Adrenal gland (tissue), 12 donors: Measurements from ENCODE around the gene POU2F3. TPM values are rescaled to one million over a fixed set of nuclear protein-coding genes. Genes with fewer than 3 reads are reported as not detected.

Experiments
- DNase-seq, 7 donors: peaks; one replicate each; pipeline ENCODE4 v3.0.0-alpha.2; 2019 to 2020
- H3K27ac ChIP-seq, 5 donors: fragments of 200-600 bp; sonication (generic) in 4 of 5; 1 replicate in 3 of 5; 2 replicates in 2 of 5; pipeline versions ENCODE4 v1.5.1 to v1.8.0; 2016 to 2020; ENCODE audit warnings: mild to moderate bottlenecking in 1 of 5
- H3K27me3 ChIP-seq: fragments of 200-600 bp; 2 replicates; pipeline ENCODE4 v1.8.0; 2021
- H3K36me3 ChIP-seq, 2 donors: fragments of 200-600 bp; replicated peaks in 1 of 2; 1 replicate in 1 of 2; 2 replicates in 1 of 2; pipeline versions ENCODE4 v1.5.1 to v1.8.0; 2018 to 2022
- H3K4me1 ChIP-seq, 2 donors: fragments of 200-600 bp; replicated peaks in 1 of 2; 1 replicate in 1 of 2; 2 replicates in 1 of 2; pipeline versions ENCODE4 v1.5.1 to v1.8.0; 2018 to 2021
- H3K4me3 ChIP-seq, 4 donors: fragments of 200-600 bp; sonication (generic) in 3 of 4; one replicate each; pipeline ENCODE4 v1.5.1; 2016 to 2018
- H3K9me3 ChIP-seq, 3 donors: fragments of 200-600 bp; sonication (generic) in 1 of 3; replicated peaks in 1 of 3; 1 replicate in 2 of 3; 2 replicates in 1 of 3; pipeline versions ENCODE4 v1.5.1 to v1.8.0; 2016 to 2021
- CTCF ChIP-seq, 6 experiments: fragments of 450-650 bp in 4 of 6; fragments of 200-600 bp in 2 of 6; sonication (generic) in 1 of 6; IDR thresholded peaks; 1 replicate in 5 of 6; 2 replicates in 1 of 6; pipeline versions ENCODE4 v1.5.1 to v1.8.0; 2016 to 2021; ENCODE audit warnings: antibody characterized with exemption in 6 of 6, mild to moderate bottlenecking in 2 of 6, moderate library complexity in 1 of 6
- POLR2A ChIP-seq, 2 donors: fragments of 450-650 bp; IDR thresholded peaks; one replicate each; pipeline ENCODE4 v1.6.1; 2017; ENCODE audit warnings: antibody characterized with exemption in 2 of 2, mild to moderate bottlenecking in 2 of 2, moderate library complexity in 1 of 2
- WGBS, 4 donors: extraction: QIAGEN DNeasy Blood & Tissue Kit in 2 of 4; methylation state at CpG; one replicate each; pipeline versions ENCODE4 v1.1.5 to v1.1.7; 2013 to 2017; 5-methylcytosine and 5-hydroxymethylcytosine counted together
- intact Hi-C, 2 donors: fragments of 100-400 bp; cut with DNase I; formaldehyde crosslinking; loops; one replicate each; pipeline versions ENCODE4 v1.14.1 to v1.15.0; 2022 to 2023
- polyA plus RNA-seq, 3 donors: library from polyadenylated mRNA; stranded (reverse); fragments of 200-250 nt in 2 of 3; fragments of 350-450 nt in 1 of 3; fragmentation: Illumina TruSeq in 1 of 3; extraction: RNeasy Lipid Tissue Mini Kit (QIAGEN cat#74804) in 1 of 3; gene quantifications; one replicate each; pipeline ENCODE4 v1.2.3, GENCODE V29; 2013 to 2014
- total RNA-seq, 9 donors: library from RNA; depleted of rRNA in 4 of 9; stranded (reverse); fragments of >200 nt in 4 of 9; fragments of 120-200 nt in 1 of 9; fragmentation: NEBNext Ultra II Directional in 1 of 9; extraction: Animal tissue kit (Norgen Biotek cat#: 25700) in 1 of 9; gene quantifications; one replicate each; pipeline versions ENCODE4 v1.1.0 to v1.2.4, GENCODE V29; 2013 to 2023
- donor health status: healthy with polysubstance abuse.
- donor health status: Bipolar disorder and iron deficiency.
- donor health status: DM: yes; HTN: yes; CAD: no.
- donor health status: DM: no; HTN: no; CAD: no.
- donor health status: DM: no; HTN: no; CAD: no.
- donor health status: DM: yes; HTN: yes; CAD: no.

The POU2F3 gene
- total and polyA plus RNA-seq, 12 donors: 0.07 to 1.4 (median 0.17) TPM; not detected in 3

- no peak overlapping the region for H3K4me3 ChIP-seq
- DNase-seq: no peak
- H3K36me3 ChIP-seq: no peaks in the 10 kb centered on the region
- H3K27ac ChIP-seq: peak overlapping the region; percentile 80 to 90 (median 85)
- H3K27me3 ChIP-seq: no peaks in the 10 kb centered on the region
- TF ChIP-seq CTCF (IDR thresholded peaks at IDR 0.05): no peak
- no peak for TF ChIP-seq POLR2A (IDR thresholded peaks at IDR 0.05)
- intact Hi-C loops: no loop called here
- no peaks in the 10 kb centered on the region for H3K9me3 ChIP-seq
- peaks cover 25 to 30% of the 10 kb centered on the region in 2 donors for H3K4me1 ChIP-seq
- 85 to 95% (median 90%) methylated on average over 7 of the region's 7 CpGs for WGBS, 4 donors
Observed at GRCh38 chr11:120207512-120207911, 32.4 kb upstream of the POU2F3 start.

GRCh38 chr11:120208001-120208441, 31.9 kb upstream of the POU2F3 start:
- Histone ChIP-seq H3K9me3 (no peaks in the 10 kb centered on the region), H3K4me3 (no peak overlapping the region), H3K27ac (peak overlapping the region; percentile 80 to 90 (median 85)), H3K27me3 (no peaks in the 10 kb centered on the region), H3K4me1 (peaks cover 25 to 34% of the 10 kb centered on the region in 2 donors), H3K36me3 (no peaks in the 10 kb centered on the region)
- intact Hi-C loops: no loop called here
- 15 to 23% (median 19%) methylated on average over 10 to 13 of the region's 13 CpGs for WGBS, 4 donors
- peak in 1 of 2 donors; percentile 76 for TF ChIP-seq POLR2A (IDR thresholded peaks at IDR 0.05)
- TF ChIP-seq CTCF (IDR thresholded peaks at IDR 0.05): no peak
- DNase-seq: peak; percentile 64 to 95 (median 91)

- no peak overlapping the region for H3K4me3 ChIP-seq
- WGBS, 4 donors: 20 to 25% (median 22%) methylated on average over 5 to 6 of the region's 6 CpGs
- H3K27ac ChIP-seq: peak overlapping the region; percentile 80 to 90 (median 85)
- peaks cover 32 to 42% of the 10 kb centered on the region in 2 donors for H3K4me1 ChIP-seq
- H3K36me3 ChIP-seq: no peaks in the 10 kb centered on the region
- intact Hi-C loops: no loop called here
- TF ChIP-seq POLR2A (IDR thresholded peaks at IDR 0.05) (peak in 1 of 2 donors; percentile 67), CTCF (IDR thresholded peaks at IDR 0.05) (no peak)
- DNase-seq: peak; percentile 73 to 94 (median 91)
- no peaks in the 10 kb centered on the region for H3K27me3 ChIP-seq
- H3K9me3 ChIP-seq: no peaks in the 10 kb centered on the region
Observed at GRCh38 chr11:120208777-120209176, 31.2 kb upstream of the POU2F3 start.

- intact Hi-C loops: no loop called here
- H3K27ac ChIP-seq: peak overlapping the region; percentile 34 to 90 (median 85)
- peak in 1 of 7 donors; percentile 31 for DNase-seq
- no peaks in the 10 kb centered on the region for H3K36me3 ChIP-seq
- TF ChIP-seq POLR2A (IDR thresholded peaks at IDR 0.05) (no peak), CTCF (IDR thresholded peaks at IDR 0.05) (no peak)
- H3K4me1 ChIP-seq: peaks cover 43 to 54% of the 10 kb centered on the region in 2 donors
- WGBS, 4 donors: 13 to 15% (median 15%) methylated on average over 25 to 26 of the region's 26 CpGs
- no peaks in the 10 kb centered on the region for H3K9me3 ChIP-seq
- peak overlapping the region in 3 of 4 donors; percentile 13 to 97 (median 69) for H3K4me3 ChIP-seq
- no peaks in the 10 kb centered on the region for H3K27me3 ChIP-seq
Observed at GRCh38 chr11:120209746-120210625, 30.0 kb upstream of the POU2F3 start.
